K562 (cell line): ENCODE measurements around the gene IFT122. TPM values are rescaled to one million over a fixed set of nuclear protein-coding genes. Genes with fewer than 3 reads are reported as not detected.

ENCODE experiments used
- ARHGAP35 ChIP-seq: fragments of 450-650 bp; IDR thresholded peaks from 2 replicates; pipeline ENCODE4 v1.6.1; 2018; ENCODE audit not compliant: partially characterized antibody
- BRCA1 ChIP-seq, 2 experiments: fragments of 450-650 bp in 1 of 2; sonication (generic) in 1 of 2; formaldehyde crosslinking in 1 of 2; IDR thresholded peaks; 2 replicates each; pipeline versions ENCODE4 v1.5.0 to v1.6.1; 2017 to 2020; ENCODE audit warnings: mild to moderate bottlenecking in 1 of 2, missing genetic modification reagents in 1 of 2
- CSDE1 ChIP-seq, 2 experiments: fragments of 450-650 bp; IDR thresholded peaks; 2 replicates each; pipeline ENCODE4 v1.6.1; 2016; ENCODE audit warnings: mild to moderate bottlenecking in 1 of 2
- ETS2 ChIP-seq: IDR thresholded peaks from 2 replicates; pipeline ENCODE4 v1.6.1; 2016; ENCODE audit warnings: borderline replicate concordance, missing genetic modification characterization, mild to moderate bottlenecking, moderate library complexity, missing compliant biosample characterization; ENCODE audit not compliant: poor library complexity, severe bottlenecking
- JUN ChIP-seq, 2 experiments: sonication (generic) in 1 of 2; formaldehyde crosslinking in 1 of 2; IDR thresholded peaks; 2 replicates each; pipeline versions ENCODE4 v1.6.1 to v1.8.0; 2012 to 2022; ENCODE audit warnings: borderline replicate concordance in 2 of 2, mild to moderate bottlenecking in 2 of 2, improper control_type of control experiment in 1 of 2, low read depth in 1 of 2, low read length in 1 of 2, missing genetic modification reagents in 1 of 2
- NFIC ChIP-seq: fragments of 450-650 bp; IDR thresholded peaks from 2 replicates; pipeline ENCODE4 v1.6.1; 2017; ENCODE audit warnings: mild to moderate bottlenecking, inconsistent platforms
- NR1H2 ChIP-seq: sonication (generic); formaldehyde crosslinking; IDR thresholded peaks from 2 replicates; pipeline ENCODE4 v1.4.0; 2020; ENCODE audit warnings: mild to moderate bottlenecking, missing genetic modification reagents
- PCBP2 ChIP-seq: fragments of 200-400 bp; formaldehyde crosslinking; IDR thresholded peaks from 2 replicates; pipeline ENCODE4 v1.6.1; 2018; ENCODE audit warnings: low read length, low read depth, mild to moderate bottlenecking, moderate library complexity; ENCODE audit not compliant: poor library complexity, severe bottlenecking
- PML ChIP-seq: IDR thresholded peaks from 2 replicates; pipeline ENCODE4 v1.6.1; 2012; ENCODE audit warnings: low read length, inconsistent platforms
- POLR3A ChIP-seq: IDR thresholded peaks from 2 replicates; pipeline ENCODE4 v1.6.1; 2011; ENCODE audit warnings: borderline replicate concordance, mild to moderate bottlenecking, moderate library complexity; ENCODE audit not compliant: insufficient read length, insufficient read depth; ENCODE audit errors: extremely low read depth
- RBM22 ChIP-seq: fragments of 200-400 bp; formaldehyde crosslinking; IDR thresholded peaks from 2 replicates; pipeline ENCODE4 v1.6.1; 2018; ENCODE audit warnings: low read length, low read depth; ENCODE audit not compliant: poor library complexity, severe bottlenecking
- XRCC3 ChIP-seq: fragments of 450-650 bp; IDR thresholded peaks from 2 replicates; pipeline ENCODE4 v1.6.1; 2017; ENCODE audit warnings: mild to moderate bottlenecking, moderate library complexity
- ZNF23 ChIP-seq: fragments of 250-450 bp; sonication (Bioruptor Pico); IDR thresholded peaks from 2 replicates; pipeline ENCODE4 v1.4.0; 2020; ENCODE audit warnings: mild to moderate bottlenecking
- polyA plus RNA-seq, 8 experiments: library from polyadenylated mRNA; depleted of rRNA in 4 of 8; stranded (reverse) in 5 of 8; unstranded in 3 of 8; fragments of >200 nt; fragmentation: Nextera tagmentation in 2 of 8; fragmentation: Illumina TruSeq in 1 of 8; extraction: Ambion mirVana in 2 of 8; extraction: Trizol in 1 of 8; gene quantifications; 2 replicates each; pipeline versions ENCODE4 v1.2.1 to v1.2.3, GENCODE V29; 2011 to 2014; ENCODE audit warnings: inconsistent platforms in 1 of 8, missing spikeins in 1 of 8
- total RNA-seq, 7 experiments: library from RNA; depleted of rRNA in 6 of 7; stranded (reverse); fragments of >200 nt in 6 of 7; fragmentation: Illumina TruSeq in 2 of 7; extraction: Trizol in 2 of 7; gene quantifications; 2 replicates each; pipeline versions ENCODE4 v1.2.1 to v1.2.3, GENCODE V29; 2011 to 2021; ENCODE audit warnings: low replicate concordance in 1 of 7
- TF ChIP-seq, protein P1 (sequence below): fragments of 250-450 bp; sonication (Bioruptor Pico); IDR thresholded peaks from 2 replicates; pipeline ENCODE4 v1.6.1; 2021; ENCODE audit warnings: mild to moderate bottlenecking
- TF ChIP-seq, protein P2 (sequence below): sonication (generic); formaldehyde crosslinking; IDR thresholded peaks from 2 replicates; pipeline ENCODE4 v1.8.0; 2022; ENCODE audit warnings: missing genetic modification reagents, mild to moderate bottlenecking, moderate library complexity, borderline replicate concordance
- TF ChIP-seq, protein P3 (sequence below), 2 experiments: fragments of 450-650 bp; conservative IDR thresholded peaks; 2 replicates each; pipeline ENCODE4 v1.6.1; 2017; ENCODE audit warnings: mild to moderate bottlenecking in 2 of 2, moderate library complexity in 2 of 2
- TF ChIP-seq, protein P4 (sequence below), 2 experiments: fragments of 450-650 bp in 1 of 2; sonication (generic) in 1 of 2; formaldehyde crosslinking in 1 of 2; IDR thresholded peaks in 1 of 2; conservative IDR thresholded peaks in 1 of 2; 2 replicates each; pipeline versions ENCODE4 v1.6.1 to v1.8.1; 2016 to 2023; ENCODE audit warnings: mild to moderate bottlenecking in 2 of 2, moderate library complexity in 2 of 2, inconsistent platforms in 1 of 2, missing genetic modification reagents in 1 of 2
- TF ChIP-seq, protein P5 (sequence below): sonication (generic); formaldehyde crosslinking; IDR thresholded peaks from 2 replicates; pipeline ENCODE4 v1.8.1; 2023; ENCODE audit warnings: mild to moderate bottlenecking, missing genetic modification reagents

IFT122 gene
- total and polyA plus RNA-seq, 9 of the 15 experiments (the other 6 are each of a cell fraction or from before 2014, with no cell fraction given) = 2.4 to 11.5 (median 7.7) TPM

DNA sequence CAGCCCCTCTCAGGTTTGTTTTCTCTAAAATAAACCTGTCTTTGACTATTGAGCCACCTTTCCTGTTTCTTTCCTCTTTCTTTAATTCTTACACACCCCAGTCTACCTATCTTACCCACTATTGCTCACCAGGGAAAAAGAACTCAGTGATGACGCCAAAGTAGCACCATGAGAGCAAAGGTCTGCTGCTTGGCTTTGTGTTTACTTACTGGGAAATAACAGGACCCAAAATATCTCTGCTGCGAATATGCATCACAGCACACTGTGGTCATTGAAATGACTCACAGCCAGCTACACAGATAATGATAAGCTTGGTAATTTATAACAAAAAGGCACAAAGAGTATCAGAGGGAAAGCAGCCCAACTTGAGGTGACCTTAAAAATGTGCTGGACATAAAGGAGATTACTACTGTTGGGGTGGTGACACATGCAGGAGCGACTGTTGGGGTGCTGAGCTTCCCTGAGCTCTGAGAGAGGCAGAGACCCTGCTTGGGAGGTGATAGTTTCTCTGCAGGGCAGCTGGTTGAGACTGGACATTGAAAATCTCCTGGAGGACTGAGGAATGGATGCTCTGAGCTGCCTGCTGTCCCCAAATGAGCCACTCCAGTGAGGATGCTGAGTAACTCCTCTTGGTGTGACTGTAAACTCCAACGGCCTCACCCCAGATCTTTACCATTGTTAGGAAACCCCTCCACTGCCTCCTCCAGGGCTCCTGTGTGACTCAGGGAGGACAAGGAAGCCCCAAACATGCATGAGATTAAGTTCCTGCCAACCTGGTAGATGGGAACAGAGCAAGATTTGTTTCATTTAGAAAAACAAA lies 26.1 kb upstream of the IFT122 start (continued):
- TF ChIP-seq, protein P1, sequence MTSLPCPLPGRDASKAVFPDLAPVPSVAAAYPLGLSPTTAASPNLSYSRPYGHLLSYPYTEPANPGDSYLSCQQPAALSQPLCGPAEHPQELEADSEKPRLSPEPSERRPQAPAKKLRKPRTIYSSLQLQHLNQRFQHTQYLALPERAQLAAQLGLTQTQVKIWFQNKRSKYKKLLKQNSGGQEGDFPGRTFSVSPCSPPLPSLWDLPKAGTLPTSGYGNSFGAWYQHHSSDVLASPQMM (CRISPR knock-in tag) = no peak
- TF ChIP-seq PML = peak; percentile 81; the same call in 1 of the 2 replicates
- TF ChIP-seq, protein P2, sequence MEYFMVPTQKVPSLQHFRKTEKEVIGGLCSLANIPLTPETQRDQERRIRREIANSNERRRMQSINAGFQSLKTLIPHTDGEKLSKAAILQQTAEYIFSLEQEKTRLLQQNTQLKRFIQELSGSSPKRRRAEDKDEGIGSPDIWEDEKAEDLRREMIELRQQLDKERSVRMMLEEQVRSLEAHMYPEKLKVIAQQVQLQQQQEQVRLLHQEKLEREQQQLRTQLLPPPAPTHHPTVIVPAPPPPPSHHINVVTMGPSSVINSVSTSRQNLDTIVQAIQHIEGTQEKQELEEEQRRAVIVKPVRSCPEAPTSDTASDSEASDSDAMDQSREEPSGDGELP = no peak
- TF ChIP-seq JUN (IDR thresholded peaks at IDR 0.05; ENCODE audit: borderline replicate concordance, low read depth, low read length) = peak; percentile 74
- peak; percentile 55; the same call in 1 of the 2 replicates for TF ChIP-seq JUN (CRISPR knock-in tag; IDR thresholded peaks at IDR 0.05; ENCODE audit: borderline replicate concordance)
- no peak for TF ChIP-seq POLR3A
- TF ChIP-seq BRCA1 (IDR thresholded peaks at IDR 0.05) = no peak
- no peak for TF ChIP-seq BRCA1 (CRISPR knock-in tag; IDR thresholded peaks at IDR 0.05)
- no peak for TF ChIP-seq RBM22
- no peak for TF ChIP-seq CSDE1 (IDR thresholded peaks at IDR 0.05)
- TF ChIP-seq XRCC3 = no peak
- peak; percentile 15 for TF ChIP-seq NFIC
- TF ChIP-seq PCBP2 = no peak
- no peak for TF ChIP-seq NR1H2
- TF ChIP-seq, protein P3, sequence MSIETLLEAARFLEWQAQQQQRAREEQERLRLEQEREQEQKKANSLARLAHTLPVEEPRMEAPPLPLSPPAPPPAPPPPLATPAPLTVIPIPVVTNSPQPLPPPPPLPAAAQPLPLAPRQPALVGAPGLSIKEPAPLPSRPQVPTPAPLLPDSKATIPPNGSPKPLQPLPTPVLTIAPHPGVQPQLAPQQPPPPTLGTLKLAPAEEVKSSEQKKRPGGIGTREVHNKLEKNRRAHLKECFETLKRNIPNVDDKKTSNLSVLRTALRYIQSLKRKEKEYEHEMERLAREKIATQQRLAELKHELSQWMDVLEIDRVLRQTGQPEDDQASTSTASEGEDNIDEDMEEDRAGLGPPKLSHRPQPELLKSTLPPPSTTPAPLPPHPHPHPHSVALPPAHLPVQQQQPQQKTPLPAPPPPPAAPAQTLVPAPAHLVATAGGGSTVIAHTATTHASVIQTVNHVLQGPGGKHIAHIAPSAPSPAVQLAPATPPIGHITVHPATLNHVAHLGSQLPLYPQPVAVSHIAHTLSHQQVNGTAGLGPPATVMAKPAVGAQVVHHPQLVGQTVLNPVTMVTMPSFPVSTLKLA (conservative IDR thresholded peaks at IDR 0.05) = peak in 1 of 2 experiments; percentile 50; a peak in 3 of 4 replicates
- TF ChIP-seq ZNF23 (CRISPR knock-in tag) = no peak
- TF ChIP-seq ETS2 (tag) = no peak
- no peak for TF ChIP-seq ARHGAP35
- TF ChIP-seq, protein P4, sequence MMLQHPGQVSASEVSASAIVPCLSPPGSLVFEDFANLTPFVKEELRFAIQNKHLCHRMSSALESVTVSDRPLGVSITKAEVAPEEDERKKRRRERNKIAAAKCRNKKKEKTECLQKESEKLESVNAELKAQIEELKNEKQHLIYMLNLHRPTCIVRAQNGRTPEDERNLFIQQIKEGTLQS (IDR thresholded peaks at IDR 0.05) = peak; percentile 89
- TF ChIP-seq, protein P4 (CRISPR knock-in tag; conservative IDR thresholded peaks at IDR 0.05) = peak; percentile 87
- TF ChIP-seq, protein P5, sequence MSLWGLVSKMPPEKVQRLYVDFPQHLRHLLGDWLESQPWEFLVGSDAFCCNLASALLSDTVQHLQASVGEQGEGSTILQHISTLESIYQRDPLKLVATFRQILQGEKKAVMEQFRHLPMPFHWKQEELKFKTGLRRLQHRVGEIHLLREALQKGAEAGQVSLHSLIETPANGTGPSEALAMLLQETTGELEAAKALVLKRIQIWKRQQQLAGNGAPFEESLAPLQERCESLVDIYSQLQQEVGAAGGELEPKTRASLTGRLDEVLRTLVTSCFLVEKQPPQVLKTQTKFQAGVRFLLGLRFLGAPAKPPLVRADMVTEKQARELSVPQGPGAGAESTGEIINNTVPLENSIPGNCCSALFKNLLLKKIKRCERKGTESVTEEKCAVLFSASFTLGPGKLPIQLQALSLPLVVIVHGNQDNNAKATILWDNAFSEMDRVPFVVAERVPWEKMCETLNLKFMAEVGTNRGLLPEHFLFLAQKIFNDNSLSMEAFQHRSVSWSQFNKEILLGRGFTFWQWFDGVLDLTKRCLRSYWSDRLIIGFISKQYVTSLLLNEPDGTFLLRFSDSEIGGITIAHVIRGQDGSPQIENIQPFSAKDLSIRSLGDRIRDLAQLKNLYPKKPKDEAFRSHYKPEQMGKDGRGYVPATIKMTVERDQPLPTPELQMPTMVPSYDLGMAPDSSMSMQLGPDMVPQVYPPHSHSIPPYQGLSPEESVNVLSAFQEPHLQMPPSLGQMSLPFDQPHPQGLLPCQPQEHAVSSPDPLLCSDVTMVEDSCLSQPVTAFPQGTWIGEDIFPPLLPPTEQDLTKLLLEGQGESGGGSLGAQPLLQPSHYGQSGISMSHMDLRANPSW (CRISPR knock-in tag) = no peak
